ENCODE measurements around the gene C10orf67. TPM values are rescaled to one million over a fixed set of nuclear protein-coding genes. Genes with fewer than 3 reads are reported as not detected.
"Not testable (repeated sequence)": the region's sequence is repeated elsewhere in the genome, so short reads cannot be mapped to it uniquely, and the experiment has no call there.

The C10orf67 gene
- total RNA-seq (under 1 TPM; 0.18 to 0.66 (median 0.41) TPM), polyA plus RNA-seq (0.27 TPM)
- long read RNA-seq, donor 1, partial matches to known transcripts: 0 of 1 reads
- long read RNA-seq, donor 1, other reads (novel, unspliced or antisense): 0 of 1 reads
- long read RNA-seq, donor 2, partial matches to known transcripts: 0 of 1 reads
- long read RNA-seq, donor 2, other reads (novel, unspliced or antisense): 0 of 1 reads
- long read RNA-seq, donor 3, partial matches to known transcripts: 0 of 2 reads
- long read RNA-seq, donor 3, other reads (novel, unspliced or antisense): 0 of 2 reads
- long read RNA-seq, donor 4: 0 reads

- DNase-seq (peak; percentile 33 to 77 (median 71)), ATAC-seq (peak; percentile 73 to 76)
- Histone ChIP-seq H3K27me3 (ENCODE audit: control insufficient read depth, insufficient read depth) (no peaks in the 10 kb centered on the region), H3K4me1 (ENCODE audit: control insufficient read depth, insufficient read depth, low read length) (no peaks in the 10 kb centered on the region), H3K27ac (ENCODE audit: low read length) (peak within 1 kb of the TSS; percentile 95), H3K4me3 (ENCODE audit: low read length) (peak within 1 kb of the TSS; percentile 79), H3K9me3 (ENCODE audit: control insufficient read depth, low read length) (no peaks in the 10 kb centered on the region)
- WGBS: under 1% methylated on average over 29 of the region's 31 CpGs
- intact Hi-C loops (cut with DNase I): no loop called here
Observed at GRCh38 chr10:23344241-23344841, at the start of gene C10orf67. TSS of gene C10orf67 (minus strand) at chr10:23344797. CDS start at chr10:23344774, 23 bp downstream.

- intact Hi-C loops (cut with DNase I): no loop called here
- H3K4me3 ChIP-seq (ENCODE audit: low read length): no peak overlapping the region
- no peaks in the 10 kb centered on the region for H3K4me1 ChIP-seq (ENCODE audit: control insufficient read depth, insufficient read depth, low read length)
- DNase-seq (no peak), ATAC-seq (no peak)
- WGBS: 93% methylated on average over 2 of the region's 2 CpGs
- no peaks in the 10 kb centered on the region for H3K27me3 ChIP-seq (ENCODE audit: control insufficient read depth, insufficient read depth)
- no peak overlapping the region for H3K27ac ChIP-seq (ENCODE audit: low read length)
- H3K9me3 ChIP-seq (ENCODE audit: control insufficient read depth, low read length): no peaks in the 10 kb centered on the region
Observed at GRCh38 chr10:23391821-23392220, 47.2 kb upstream of the C10orf67 start.

- Histone ChIP-seq H3K9me3 (ENCODE audit: control insufficient read depth, low read length) (no peaks in the 10 kb centered on the region), H3K4me1 (ENCODE audit: control insufficient read depth, insufficient read depth, low read length) (no peaks in the 10 kb centered on the region), H3K27ac (ENCODE audit: low read length) (no peak overlapping the region), H3K27me3 (ENCODE audit: control insufficient read depth, insufficient read depth) (no peaks in the 10 kb centered on the region), H3K4me3 (ENCODE audit: low read length) (no peak overlapping the region)
- DNase-seq (no peak), ATAC-seq (no peak)
- intact Hi-C loops (cut with DNase I): no loop called here
- 89% methylated on average over 4 of the region's 4 CpGs for WGBS
Observed at GRCh38 chr10:23390809-23391208, 46.2 kb upstream of the C10orf67 start.

GRCh38 chr10:23390408-23390807 is 45.8 kb upstream of the C10orf67 start:
- intact Hi-C loops (cut with DNase I); H3K4me1 ChIP-seq (ENCODE audit: control insufficient read depth, insufficient read depth, low read length); H3K4me3 ChIP-seq (ENCODE audit: low read length); H3K27me3 ChIP-seq (ENCODE audit: control insufficient read depth, insufficient read depth); ATAC-seq; H3K27ac ChIP-seq (ENCODE audit: low read length); H3K9me3 ChIP-seq (ENCODE audit: control insufficient read depth, low read length); DNase-seq: not testable (repeated sequence)
- 87% methylated on average over 10 of the region's 10 CpGs for WGBS

- ATAC-seq; H3K27ac ChIP-seq (ENCODE audit: low read length); intact Hi-C loops (cut with DNase I); H3K4me1 ChIP-seq (ENCODE audit: control insufficient read depth, insufficient read depth, low read length); H3K9me3 ChIP-seq (ENCODE audit: control insufficient read depth, low read length); H3K27me3 ChIP-seq (ENCODE audit: control insufficient read depth, insufficient read depth); H3K4me3 ChIP-seq (ENCODE audit: low read length); DNase-seq: not testable (repeated sequence)
- WGBS: 92% methylated on average over 3 of the region's 3 CpGs
Observed at GRCh38 chr10:23387516-23387915, 42.9 kb upstream of the C10orf67 start.

GRCh38 chr10:23386052-23386451 is 41.5 kb upstream of the C10orf67 start:
- Histone ChIP-seq H3K9me3 (ENCODE audit: control insufficient read depth, low read length) (no peaks in the 10 kb centered on the region), H3K4me3 (ENCODE audit: low read length) (no peak overlapping the region), H3K4me1 (ENCODE audit: control insufficient read depth, insufficient read depth, low read length) (no peaks in the 10 kb centered on the region), H3K27me3 (ENCODE audit: control insufficient read depth, insufficient read depth) (no peaks in the 10 kb centered on the region), H3K27ac (ENCODE audit: low read length) (no peak overlapping the region)
- ATAC-seq (no peak), DNase-seq (no peak)
- 89% methylated on average over 3 of the region's 3 CpGs for WGBS
- intact Hi-C loops (cut with DNase I): no loop called here

- no peaks in the 10 kb centered on the region for H3K4me1 ChIP-seq (ENCODE audit: control insufficient read depth, insufficient read depth, low read length)
- intact Hi-C loops (cut with DNase I): no loop called here
- no peak overlapping the region for H3K27ac ChIP-seq (ENCODE audit: low read length)
- DNase-seq: no peak
- ATAC-seq: no peak
- H3K4me3 ChIP-seq (ENCODE audit: low read length): no peak overlapping the region
- H3K9me3 ChIP-seq (ENCODE audit: control insufficient read depth, low read length): no peaks in the 10 kb centered on the region
- 75% methylated on average over 1 of the region's 1 CpG for WGBS
- H3K27me3 ChIP-seq (ENCODE audit: control insufficient read depth, insufficient read depth): no peaks in the 10 kb centered on the region
Observed at GRCh38 chr10:23384364-23384763, 39.8 kb upstream of the C10orf67 start.

- no peaks in the 10 kb centered on the region for H3K4me1 ChIP-seq (ENCODE audit: control insufficient read depth, insufficient read depth, low read length)
- no peak overlapping the region for H3K27ac ChIP-seq (ENCODE audit: low read length)
- no peak overlapping the region for H3K4me3 ChIP-seq (ENCODE audit: low read length)
- no peaks in the 10 kb centered on the region for H3K27me3 ChIP-seq (ENCODE audit: control insufficient read depth, insufficient read depth)
- ATAC-seq (no peak), DNase-seq (no peak)
- H3K9me3 ChIP-seq (ENCODE audit: control insufficient read depth, low read length): no peaks in the 10 kb centered on the region
- intact Hi-C loops (cut with DNase I): no loop called here
- WGBS: 89% methylated on average over 2 of the region's 2 CpGs
Observed at GRCh38 chr10:23383637-23384036, 39.0 kb upstream of the C10orf67 start.

- 73% methylated on average over 3 of the region's 3 CpGs for WGBS
- no peak for ATAC-seq
Observed at GRCh38 chr10:23381298-23382040, 36.9 kb upstream of the C10orf67 start.

GRCh38 chr10:23379686-23380085 is 35.1 kb upstream of the C10orf67 start:
- Histone ChIP-seq H3K27me3 (ENCODE audit: control insufficient read depth, insufficient read depth) (no peaks in the 10 kb centered on the region), H3K27ac (ENCODE audit: low read length) (no peak overlapping the region), H3K9me3 (ENCODE audit: control insufficient read depth, low read length) (no peaks in the 10 kb centered on the region), H3K4me1 (ENCODE audit: control insufficient read depth, insufficient read depth, low read length) (no peaks in the 10 kb centered on the region), H3K4me3 (ENCODE audit: low read length) (no peak overlapping the region)
- WGBS: 45% methylated on average over 3 of the region's 3 CpGs
- DNase-seq: no peak
- intact Hi-C loops (cut with DNase I): no loop called here
- ATAC-seq: peak in 1 of 2 donors; percentile 31

More at GRCh38 chr10:23381298-23382040, 36.9 kb upstream of the C10orf67 start:
- H3K27ac ChIP-seq (ENCODE audit: low read length): no peak overlapping the region
- H3K4me1 ChIP-seq (ENCODE audit: control insufficient read depth, insufficient read depth, low read length): no peaks in the 10 kb centered on the region
- no peaks in the 10 kb centered on the region for H3K9me3 ChIP-seq (ENCODE audit: control insufficient read depth, low read length)
- no peak for DNase-seq
- intact Hi-C loops (cut with DNase I): no loop called here
- H3K4me3 ChIP-seq (ENCODE audit: low read length): no peak overlapping the region
- no peaks in the 10 kb centered on the region for H3K27me3 ChIP-seq (ENCODE audit: control insufficient read depth, insufficient read depth)

- no peak overlapping the region for H3K27ac ChIP-seq (ENCODE audit: low read length)
- whole genome bisulfite sequencing: 80% methylated on average over 3 of the region's 3 CpGs
- no peaks in the 10 kb centered on the region for H3K27me3 ChIP-seq (ENCODE audit: control insufficient read depth, insufficient read depth)
- no peaks in the 10 kb centered on the region for H3K9me3 ChIP-seq (ENCODE audit: control insufficient read depth, low read length)
- DNase-seq (no peak), ATAC-seq (peak in 1 of 2 donors; percentile 41)
- no peak overlapping the region for H3K4me3 ChIP-seq (ENCODE audit: low read length)
- no peaks in the 10 kb centered on the region for H3K4me1 ChIP-seq (ENCODE audit: control insufficient read depth, insufficient read depth, low read length)
- intact Hi-C loops (cut with DNase I): no loop called here
Observed at GRCh38 chr10:23376229-23376655, 31.6 kb upstream of the C10orf67 start.
